A549 (cell line): ENCODE data around the gene PIGP. TPM values are rescaled to one million over a fixed set of nuclear protein-coding genes. Genes with fewer than 3 reads are reported as not detected.
"Not testable (repeated sequence)": the region's sequence is repeated elsewhere in the genome, so short reads cannot be mapped to it uniquely, and the experiment has no call there.

Experiments
- ATAC-seq, 2 experiments: fragments of 200-7000 bp in 1 of 2; fragments of >200 bp in 1 of 2; cut with Nextera tagmentation in 1 of 2; cut with Tn5 transposase in 1 of 2; 3 replicates each; pipeline versions ENCODE4 v1.8.0 to v1.9.1; 2018 to 2020; ENCODE audit warnings: mild to moderate bottlenecking in 1 of 2, moderate library complexity in 1 of 2
- CTCF ChIA-PET: fragments of 300-600 bp; sonication (Branson Sonifier 250); formaldehyde crosslinking; extraction: SDS; loops from one replicate; lab custom pipeline; 2021; ENCODE audit warnings: antibody characterized with exemption, inconsistent platforms; lab: Yijun Ruan, JAX
- POLR2A ChIA-PET: fragments of 350-600 bp; formaldehyde crosslinking; extraction: SDS; loops from one replicate; lab custom pipeline; 2021; ENCODE audit warnings: antibody characterized with exemption, inconsistent platforms; lab: Yijun Ruan, JAX
- DNase-seq, 2 experiments: peaks; one replicate each; pipeline versions ENCODE4 v3.0.0 to v3.0.0-alpha.2; 2011 to 2016; ENCODE audit warnings: low read depth in 1 of 2, low spot score in 1 of 2
- FAIRE-seq: peaks from 2 replicates; lab custom pipeline; 2011; peaks lifted over from hg19 to GRCh38; lab: Jason Lieb, UNC
- H3K27ac ChIP-seq, 2 experiments: fragments of >200 bp; sonication (Bioruptor Twin); formaldehyde crosslinking; 3 replicates each; pipeline ENCODE4 v1.5.1; 2016 to 2017
- H3K4me1 ChIP-seq: fragments of >200 bp; sonication (Bioruptor Twin); formaldehyde crosslinking; 3 replicates; pipeline ENCODE4 v1.6.1; 2016
- H3K4me2 ChIP-seq: fragments of >200 bp; sonication (Bioruptor Twin); formaldehyde crosslinking; 3 replicates; pipeline ENCODE4 v1.6.1; 2016
- H3K4me3 ChIP-seq: fragments of >200 bp; sonication (Bioruptor Twin); formaldehyde crosslinking; 3 replicates; pipeline ENCODE4 v1.5.1; 2016
- H3K9me3 ChIP-seq: fragments of >200 bp; sonication (Bioruptor Twin); formaldehyde crosslinking; 3 replicates; pipeline ENCODE4 v1.6.1; 2016
- CBX2 ChIP-seq: fragments of 200-600 bp; sonication (generic); IDR thresholded peaks from 2 replicates; pipeline ENCODE4 v1.6.1; 2016; ENCODE audit warnings: low read depth, mild to moderate bottlenecking, borderline replicate concordance
- CBX8 ChIP-seq: fragments of 200-600 bp; sonication (generic); IDR thresholded peaks from 2 replicates; pipeline ENCODE4 v1.6.1; 2016
- CHD2 ChIP-seq: fragments of 150-350 bp; IDR thresholded peaks from 2 replicates; pipeline ENCODE4 v1.6.1; 2014; ENCODE audit warnings: low read length; ENCODE audit not compliant: partially characterized antibody
- CTCF ChIP-seq: fragments of >200 bp; sonication (Bioruptor Twin); formaldehyde crosslinking; IDR thresholded peaks from 3 replicates; pipeline ENCODE4 v1.5.1; 2016
- E2F6 ChIP-seq: IDR thresholded peaks from 2 replicates; pipeline ENCODE4 v1.6.1; 2012; ENCODE audit warnings: low read depth, borderline replicate concordance
- EHF ChIP-seq: fragments of 250-450 bp; sonication (Bioruptor Pico); IDR thresholded peaks from 2 replicates; pipeline ENCODE4 v1.5.0; 2020; ENCODE audit warnings: mild to moderate bottlenecking
- EP300 ChIP-seq, 2 experiments: fragments of >200 bp; sonication (Bioruptor Twin); formaldehyde crosslinking; IDR thresholded peaks; 2 replicates in 1 of 2; 3 replicates in 1 of 2; pipeline ENCODE4 v1.6.1; 2016 to 2017
- ESRRA ChIP-seq: fragments of 150-350 bp; IDR thresholded peaks from 2 replicates; pipeline ENCODE4 v1.6.1; 2014; ENCODE audit warnings: mild to moderate bottlenecking, low read length, borderline replicate concordance
- FOSB ChIP-seq: fragments of 250-450 bp; sonication (Bioruptor Pico); IDR thresholded peaks from 2 replicates; pipeline ENCODE4 v1.5.0; 2020; ENCODE audit warnings: mild to moderate bottlenecking, moderate library complexity
- FOXS1 ChIP-seq: fragments of 250-450 bp; sonication (Bioruptor Pico); IDR thresholded peaks from 2 replicates; pipeline ENCODE4 v1.5.0; 2020; ENCODE audit warnings: mild to moderate bottlenecking, moderate library complexity
- HOXA7 ChIP-seq: fragments of 250-450 bp; sonication (Bioruptor Pico); IDR thresholded peaks from 2 replicates; pipeline ENCODE4 v1.5.0; 2020; ENCODE audit warnings: mild to moderate bottlenecking, moderate library complexity
- HOXB13 ChIP-seq: fragments of 250-450 bp; sonication (Bioruptor Pico); IDR thresholded peaks from 2 replicates; pipeline ENCODE4 v1.5.0; 2020; ENCODE audit warnings: low read depth, mild to moderate bottlenecking, moderate library complexity
- HOXB5 ChIP-seq: fragments of 250-450 bp; sonication (Bioruptor Pico); IDR thresholded peaks from 2 replicates; pipeline ENCODE4 v1.5.0; 2020; ENCODE audit warnings: mild to moderate bottlenecking, moderate library complexity
- MAZ ChIP-seq: fragments of 150-350 bp; IDR thresholded peaks from 2 replicates; pipeline ENCODE4 v1.6.1; 2014; ENCODE audit warnings: antibody characterized with exemption, low read depth, low read length, borderline replicate concordance
- MYC ChIP-seq: IDR thresholded peaks from 2 replicates; pipeline ENCODE4 v1.6.1; 2012; ENCODE audit warnings: mild to moderate bottlenecking, inconsistent platforms, low read length, improper control_type of control experiment, borderline replicate concordance
- NFE2L2 ChIP-seq: fragments of 150-350 bp; conservative IDR thresholded peaks from 2 replicates; pipeline ENCODE4 v1.6.1; 2014; ENCODE audit warnings: low read length
- NPAS2 ChIP-seq: fragments of 250-450 bp; sonication (Bioruptor Pico); IDR thresholded peaks from 2 replicates; pipeline ENCODE4 v1.8.0; 2022; ENCODE audit warnings: mild to moderate bottlenecking, moderate library complexity, borderline replicate concordance
- NR3C1 ChIP-seq: fragments of >200 bp; sonication (Bioruptor Twin); formaldehyde crosslinking; IDR thresholded peaks from 3 replicates; pipeline ENCODE4 v1.6.1; 2017
- PBX3 ChIP-seq: IDR thresholded peaks from 2 replicates; pipeline ENCODE4 v1.6.1; 2012
- POLR2A ChIP-seq: IDR thresholded peaks from 2 replicates; pipeline ENCODE4 v1.6.1; 2012; ENCODE audit warnings: mild to moderate bottlenecking, low read length
- RCOR1 ChIP-seq: fragments of 150-350 bp; IDR thresholded peaks from 2 replicates; pipeline ENCODE4 v1.6.1; 2014; ENCODE audit warnings: antibody characterized with exemption, low read length, low read depth
- RFX5 ChIP-seq: fragments of 450-650 bp; IDR thresholded peaks from 2 replicates; pipeline ENCODE4 v1.7.1; 2014; ENCODE audit warnings: antibody characterized with exemption, mild to moderate bottlenecking, moderate library complexity
- RNF2 ChIP-seq: fragments of 200-600 bp; sonication (generic); IDR thresholded peaks from 2 replicates; pipeline ENCODE4 v1.6.1; 2016; ENCODE audit warnings: low read depth, mild to moderate bottlenecking, antibody characterized with exemption, moderate library complexity, borderline replicate concordance
- SREBF2 ChIP-seq: fragments of 450-650 bp; IDR thresholded peaks from 2 replicates; pipeline ENCODE4 v1.6.1; 2014; ENCODE audit warnings: mild to moderate bottlenecking, moderate library complexity
- ZC3H11A ChIP-seq: fragments of 450-650 bp; IDR thresholded peaks from 2 replicates; pipeline ENCODE4 v1.6.1; 2014; ENCODE audit warnings: antibody characterized with exemption, mild to moderate bottlenecking
- ZNF302 ChIP-seq: fragments of 250-450 bp; sonication (Bioruptor Pico); IDR thresholded peaks from 2 replicates; pipeline ENCODE4 v1.9.0; 2021; ENCODE audit warnings: inconsistent platforms, mild to moderate bottlenecking, moderate library complexity
- ZSCAN20 ChIP-seq: fragments of 250-450 bp; sonication (Bioruptor Pico); IDR thresholded peaks from 2 replicates; pipeline ENCODE4 v1.8.0; 2022; ENCODE audit warnings: mild to moderate bottlenecking, moderate library complexity
- WGBS: methylation state at CpG from one replicate; pipeline ENCODE4 v1.1.6; 2017; ENCODE audit errors: missing lambda C conversion rate; 5-methylcytosine and 5-hydroxymethylcytosine counted together
- polyA plus RNA-seq, 4 experiments: library from polyadenylated mRNA; depleted of rRNA in 3 of 4; stranded (reverse); fragments of >200 nt; fragmentation: RNase III in 1 of 4; extraction: RNeasy Plus Mini Kit Qiagen cat#74134 plus additional on column Dnase treatment in 1 of 4; gene quantifications; 2 replicates in 3 of 4; 3 replicates in 1 of 4; pipeline ENCODE4 v1.2.3, GENCODE V29; 2011 to 2017

The PIGP gene
- polyA plus RNA-seq, 2 of the 4 experiments (the other 2 are of a cell fraction), result 14.8 to 49.5 TPM

GRCh38 chr21:37119421-37120218 lies 46.7 kb upstream of the PIGP start (continued):
- TF ChIP-seq MYC (no peak), EP300 (IDR thresholded peaks at IDR 0.05) (no peak), MAZ (no peak), ZC3H11A (no peak), NR3C1 (no peak), ZNF302 (CRISPR knock-in tag) (no peak), CBX2 (no peak)
- TF ChIP-seq, all 56 proteins: peak for 0

GRCh38 chr21:37118187-37118826 lies 45.4 kb upstream of the PIGP start:
- H3K4me3 ChIP-seq, result no peak overlapping the region
- FAIRE-seq (no peak), ATAC-seq (no peak), DNase-seq (no peak)
- ChIA-PET CTCF (no interaction called here), POLR2A (no interaction called here)
- H3K4me1 ChIP-seq, result peaks cover 6% of the 10 kb centered on the region; the same call in 2 of the 3 replicates
- no peak overlapping the region for H3K27ac ChIP-seq
- TF ChIP-seq CHD2, result no peak
- no peak for TF ChIP-seq PBX3
- no peak for TF ChIP-seq HOXB5 (CRISPR knock-in tag)
- TF ChIP-seq RNF2, result no peak
- no peak for TF ChIP-seq ZC3H11A
- TF ChIP-seq ESRRA, result no peak
- no peak for TF ChIP-seq FOXS1 (CRISPR knock-in tag)
- no peak for TF ChIP-seq CTCF
- no peak for TF ChIP-seq RFX5
- TF ChIP-seq E2F6, result no peak
- TF ChIP-seq NPAS2 (CRISPR knock-in tag), result no peak
- no peak for TF ChIP-seq EHF (CRISPR knock-in tag)
- TF ChIP-seq RCOR1, result no peak
- TF ChIP-seq EP300 (IDR thresholded peaks at IDR 0.05), result no peak
- no peak for TF ChIP-seq FOSB (CRISPR knock-in tag)
- no peak for TF ChIP-seq SREBF2
- TF ChIP-seq ZSCAN20 (CRISPR knock-in tag), result no peak
- no peak for TF ChIP-seq MYC
- TF ChIP-seq ZNF302 (CRISPR knock-in tag), result no peak
- 0% methylated on average over 1 of the region's 1 CpG for WGBS
- no peak overlapping the region for H3K4me2 ChIP-seq
- no peaks in the 10 kb centered on the region for H3K9me3 ChIP-seq

- CTCF ChIA-PET, result no interaction called here
- ATAC-seq, result no peak
- H3K4me2 ChIP-seq, result no peak overlapping the region
- no peak for FAIRE-seq
- no peak overlapping the region for H3K27ac ChIP-seq
- no peak overlapping the region for H3K4me3 ChIP-seq
- H3K4me1 ChIP-seq, result peaks cover 6% of the 10 kb centered on the region; the same call in 2 of the 3 replicates
- TF ChIP-seq HOXB13 (CRISPR knock-in tag) (no peak), ZC3H11A (no peak), ESRRA (no peak), HOXA7 (CRISPR knock-in tag) (no peak), NFE2L2 (no peak), SREBF2 (no peak), CBX2 (no peak), PBX3 (no peak), NR3C1 (no peak), POLR2A (no peak), CBX8 (no peak)
- no peaks in the 10 kb centered on the region for H3K9me3 ChIP-seq
- POLR2A ChIA-PET, result no interaction called here
- no peak for DNase-seq
These were observed 44.3 kb upstream of the PIGP start for GRCh38 chr21:37117204-37117603.

GRCh38 chr21:37116459-37116858 lies 43.6 kb upstream of the PIGP start:
- FAIRE-seq, H3K4me3 ChIP-seq, H3K4me2 ChIP-seq, H3K9me3 ChIP-seq, H3K27ac ChIP-seq, CTCF ChIA-PET, ATAC-seq, H3K4me1 ChIP-seq, DNase-seq, POLR2A ChIA-PET: not testable (repeated sequence)
- 85% methylated on average over 2 of the region's 2 CpGs for WGBS
